ENCODE data around the gene USP25. TPM values are rescaled to one million over a fixed set of nuclear protein-coding genes. Genes with fewer than 3 reads are reported as not detected.
A peak's percentile ranks its signal among the peaks of the same experiment; 100 is the strongest.

The USP25 gene
- total RNA-seq, 1 donor from 2014 or later, result 36.6 TPM

- H3K36me3 ChIP-seq (ENCODE audit: control insufficient read depth, insufficient read depth, low read length), result no peaks in the 10 kb centered on the region
- peak; percentile 61 for DNase-seq (ENCODE audit: low read depth)
- no peak for TF ChIP-seq CTCF (IDR thresholded peaks at IDR 0.05; ENCODE audit: insufficient read depth, low read length, poor library complexity, severe bottlenecking)
These were observed 165.6 kb downstream of the USP25 start for GRCh38 chr21:15895142-15896106.

GRCh38 chr21:15896501-15896900 is 166.7 kb downstream of the USP25 start:
- Histone ChIP-seq H3K27me3 (ENCODE audit: control insufficient read depth, insufficient read depth, low read length) (no peaks in the 10 kb centered on the region), H3K36me3 (ENCODE audit: control insufficient read depth, insufficient read depth, low read length) (no peaks in the 10 kb centered on the region), H3K4me3 (ENCODE audit: low read depth, low read length) (no peak overlapping the region)
- no peak for TF ChIP-seq CTCF (IDR thresholded peaks at IDR 0.05; ENCODE audit: insufficient read depth, low read length, poor library complexity, severe bottlenecking)
- DNase-seq (ENCODE audit: low read depth), result no peak

More at GRCh38 chr21:15895142-15896106, 165.6 kb downstream of the USP25 start:
- Histone ChIP-seq H3K4me3 (ENCODE audit: low read depth, low read length) (no peak overlapping the region), H3K27me3 (ENCODE audit: control insufficient read depth, insufficient read depth, low read length) (no peaks in the 10 kb centered on the region)

- DNase-seq (ENCODE audit: low read depth), result no peak
These were observed 174.6 kb downstream of the USP25 start for GRCh38 chr21:15904389-15904788.

GRCh38 chr21:15908187-15908586 is 178.4 kb downstream of the USP25 start:
- no peaks in the 10 kb centered on the region for H3K27me3 ChIP-seq (ENCODE audit: control insufficient read depth, insufficient read depth, low read length)
- no peak overlapping the region for H3K4me3 ChIP-seq (ENCODE audit: low read depth, low read length)
- H3K36me3 ChIP-seq (ENCODE audit: control insufficient read depth, insufficient read depth, low read length), result no peaks in the 10 kb centered on the region
- TF ChIP-seq CTCF (IDR thresholded peaks at IDR 0.05; ENCODE audit: insufficient read depth, low read length, poor library complexity, severe bottlenecking), result no peak
- DNase-seq (ENCODE audit: low read depth), result no peak

More at GRCh38 chr21:15904389-15904788, 174.6 kb downstream of the USP25 start:
- no peaks in the 10 kb centered on the region for H3K36me3 ChIP-seq (ENCODE audit: control insufficient read depth, insufficient read depth, low read length)
- no peaks in the 10 kb centered on the region for H3K27me3 ChIP-seq (ENCODE audit: control insufficient read depth, insufficient read depth, low read length)
- no peak for TF ChIP-seq CTCF (IDR thresholded peaks at IDR 0.05; ENCODE audit: insufficient read depth, low read length, poor library complexity, severe bottlenecking)
- no peak overlapping the region for H3K4me3 ChIP-seq (ENCODE audit: low read depth, low read length)

- no peak for TF ChIP-seq CTCF (IDR thresholded peaks at IDR 0.05; ENCODE audit: insufficient read depth, low read length, poor library complexity, severe bottlenecking)
- no peak overlapping the region for H3K4me3 ChIP-seq (ENCODE audit: low read depth, low read length)
- no peaks in the 10 kb centered on the region for H3K36me3 ChIP-seq (ENCODE audit: control insufficient read depth, insufficient read depth, low read length)
- H3K27me3 ChIP-seq (ENCODE audit: control insufficient read depth, insufficient read depth, low read length), result no peaks in the 10 kb centered on the region
- DNase-seq (ENCODE audit: low read depth), result no peak
These were observed 198.4 kb downstream of the USP25 start for GRCh38 chr21:15928196-15928595.
